Gastrocnemius medialis (tissue), 4 donors: ENCODE measurements around the gene TAF6.

ENCODE experiments used
- POLR2A ChIP-seq, 2 donors: fragments of 450-650 bp; IDR thresholded peaks; one replicate each; pipeline ENCODE4 v1.6.1; 2017; ENCODE audit warnings: antibody characterized with exemption in 2 of 2, mild to moderate bottlenecking in 2 of 2, moderate library complexity in 2 of 2
- TF ChIP-seq, protein P1 (sequence below), 5 experiments: fragments of 450-650 bp in 3 of 5; fragments of 200-600 bp in 2 of 5; sonication (generic) in 2 of 5; IDR thresholded peaks in 4 of 5; conservative IDR thresholded peaks in 1 of 5; 1 replicate in 4 of 5; 2 replicates in 1 of 5; pipeline ENCODE4 v1.5.1; 2016 to 2019; ENCODE audit warnings: antibody characterized with exemption in 5 of 5, mild to moderate bottlenecking in 3 of 5, moderate library complexity in 3 of 5

- TF ChIP-seq, protein P1, sequence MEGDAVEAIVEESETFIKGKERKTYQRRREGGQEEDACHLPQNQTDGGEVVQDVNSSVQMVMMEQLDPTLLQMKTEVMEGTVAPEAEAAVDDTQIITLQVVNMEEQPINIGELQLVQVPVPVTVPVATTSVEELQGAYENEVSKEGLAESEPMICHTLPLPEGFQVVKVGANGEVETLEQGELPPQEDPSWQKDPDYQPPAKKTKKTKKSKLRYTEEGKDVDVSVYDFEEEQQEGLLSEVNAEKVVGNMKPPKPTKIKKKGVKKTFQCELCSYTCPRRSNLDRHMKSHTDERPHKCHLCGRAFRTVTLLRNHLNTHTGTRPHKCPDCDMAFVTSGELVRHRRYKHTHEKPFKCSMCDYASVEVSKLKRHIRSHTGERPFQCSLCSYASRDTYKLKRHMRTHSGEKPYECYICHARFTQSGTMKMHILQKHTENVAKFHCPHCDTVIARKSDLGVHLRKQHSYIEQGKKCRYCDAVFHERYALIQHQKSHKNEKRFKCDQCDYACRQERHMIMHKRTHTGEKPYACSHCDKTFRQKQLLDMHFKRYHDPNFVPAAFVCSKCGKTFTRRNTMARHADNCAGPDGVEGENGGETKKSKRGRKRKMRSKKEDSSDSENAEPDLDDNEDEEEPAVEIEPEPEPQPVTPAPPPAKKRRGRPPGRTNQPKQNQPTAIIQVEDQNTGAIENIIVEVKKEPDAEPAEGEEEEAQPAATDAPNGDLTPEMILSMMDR (IDR thresholded peaks at IDR 0.05 in 4 of 5, conservative IDR thresholded peaks at IDR 0.05 in 1 of 5) = no peak
- TF ChIP-seq POLR2A (IDR thresholded peaks at IDR 0.05) = no peak
These were observed 34.8 kb upstream of the TAF6 start for GRCh38 chr7:100153708-100154535.
